ENCODE measurements around the gene CARS1. TPM values are rescaled to one million over a fixed set of nuclear protein-coding genes. Genes with fewer than 3 reads are reported as not detected.
A peak's percentile ranks its signal among the peaks of the same experiment; 100 is the strongest.

CARS1 gene
- total RNA-seq, 2 experiments from 2014 or later = 109 to 119 TPM

DNA sequence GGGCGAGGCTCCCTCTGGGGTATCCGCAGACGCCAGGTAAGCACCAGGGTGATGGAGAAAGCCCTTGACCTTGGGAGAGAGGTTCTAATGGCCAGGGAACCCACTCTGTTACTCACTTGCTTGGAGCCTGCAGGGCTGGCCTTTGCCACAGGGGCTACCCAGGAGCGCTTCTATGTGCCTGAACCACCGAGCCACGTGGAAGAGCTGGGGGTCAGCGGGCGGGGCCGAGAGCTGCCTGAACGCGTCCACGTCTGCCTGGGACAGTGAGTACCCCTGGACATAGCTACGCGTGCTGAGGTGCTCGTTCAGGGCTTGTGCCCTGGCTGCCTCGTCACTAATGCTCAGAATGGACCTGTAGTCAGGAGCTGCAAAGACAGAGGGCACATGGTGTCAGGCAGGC lies 9.6 kb downstream of the CARS1 start:
- H3K27me3 Mint-ChIP-seq = no peaks in the 10 kb centered on the region
- peak overlapping the region; percentile 47 for H3K27ac Mint-ChIP-seq
- H3K4me1 Mint-ChIP-seq = peaks cover 38% of the 10 kb centered on the region
- CTCF ChIA-PET = interaction anchor here (1.0 to 6.1 kb wide), 3 partner anchors 33 to 361 kb away, joined by 3 to 70 read pairs (median 3); no protein-coding TSS in a partner anchor
- no peaks in the 10 kb centered on the region for H3K9me3 Mint-ChIP-seq (ENCODE audit: low read depth)
- DNase-seq = no peak
- ATAC-seq = no peak
- H3K36me3 Mint-ChIP-seq = peaks cover 14% of the 10 kb centered on the region
- H3K4me3 Mint-ChIP-seq = no peak overlapping the region

GRCh38 chr11:3046641-3047040 lies 10.6 kb downstream of the CARS1 start:
- no peak overlapping the region for H3K27ac Mint-ChIP-seq
- no peaks in the 10 kb centered on the region for H3K27me3 Mint-ChIP-seq
- peaks cover 33% of the 10 kb centered on the region for H3K4me1 Mint-ChIP-seq
- DNase-seq = no peak
- no peaks in the 10 kb centered on the region for H3K9me3 Mint-ChIP-seq (ENCODE audit: low read depth)
- no peak overlapping the region for H3K4me3 Mint-ChIP-seq
- ATAC-seq = no peak
- H3K36me3 Mint-ChIP-seq = peaks cover 16% of the 10 kb centered on the region
- CTCF ChIA-PET = interaction anchor here (0.5 to 6.1 kb wide), 5 partner anchors 14 to 362 kb away, joined by 3 to 70 read pairs (median 4); no protein-coding TSS in a partner anchor

- H3K9me3 Mint-ChIP-seq (ENCODE audit: low read depth) = no peaks in the 10 kb centered on the region
- no peak overlapping the region for H3K4me3 Mint-ChIP-seq
- H3K27ac Mint-ChIP-seq = no peak overlapping the region
- H3K36me3 Mint-ChIP-seq = peaks cover 18% of the 10 kb centered on the region
- CTCF ChIA-PET = interaction anchor here (0.7 to 1.5 kb wide), 3 partner anchors 9 to 45 kb away, joined by 3 to 5 read pairs (median 3); no protein-coding TSS in a partner anchor
- no peaks in the 10 kb centered on the region for H3K27me3 Mint-ChIP-seq
- ATAC-seq = no peak
- H3K4me1 Mint-ChIP-seq = peaks cover 32% of the 10 kb centered on the region
- no peak for DNase-seq
Observed at GRCh38 chr11:3046190-3046589, 11.0 kb downstream of the CARS1 start.

GRCh38 chr11:3044915-3045314 lies 12.3 kb downstream of the CARS1 start:
- H3K27ac Mint-ChIP-seq = no peak overlapping the region
- peaks cover 21% of the 10 kb centered on the region for H3K4me1 Mint-ChIP-seq
- H3K4me3 Mint-ChIP-seq = no peak overlapping the region
- DNase-seq (no peak), ATAC-seq (no peak)
- H3K27me3 Mint-ChIP-seq = no peaks in the 10 kb centered on the region
- H3K9me3 Mint-ChIP-seq (ENCODE audit: low read depth) = no peaks in the 10 kb centered on the region
- CTCF ChIA-PET = interaction anchor here (1.5 kb wide), 1 partner anchor 13 kb away, joined by 3 read pairs; no protein-coding TSS in a partner anchor
- H3K36me3 Mint-ChIP-seq = peaks cover 24% of the 10 kb centered on the region

DNA sequence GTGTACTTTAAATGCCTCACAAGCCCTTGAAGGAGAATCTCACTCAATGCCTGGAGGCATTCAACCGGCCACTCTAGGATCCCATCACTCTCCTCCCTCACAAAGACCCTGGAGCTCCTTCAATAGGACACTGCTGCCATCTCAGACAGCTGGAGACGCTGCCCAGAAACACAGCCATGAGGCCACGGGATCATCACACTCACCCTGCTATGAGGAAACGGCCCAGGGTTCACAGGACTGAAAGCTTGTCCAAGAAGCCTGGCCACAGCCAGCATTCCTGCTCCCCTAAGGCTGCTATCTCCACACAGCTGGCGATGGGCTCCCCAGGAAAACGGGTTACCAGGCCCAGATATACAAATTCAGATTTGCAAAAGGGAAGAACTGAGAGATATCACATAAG lies 13.2 kb downstream of the CARS1 start:
- no peaks in the 10 kb centered on the region for H3K9me3 Mint-ChIP-seq (ENCODE audit: low read depth)
- peaks cover 13% of the 10 kb centered on the region for H3K4me1 Mint-ChIP-seq
- CTCF ChIA-PET = interaction anchor here (1.5 kb wide), 1 partner anchor 48 kb away, joined by 4 read pairs; no protein-coding TSS in a partner anchor
- DNase-seq (no peak), ATAC-seq (no peak)
- no peak overlapping the region for H3K27ac Mint-ChIP-seq
- no peaks in the 10 kb centered on the region for H3K27me3 Mint-ChIP-seq
- peaks cover 24% of the 10 kb centered on the region for H3K36me3 Mint-ChIP-seq
- H3K4me3 Mint-ChIP-seq = no peak overlapping the region

GRCh38 chr11:3043315-3043871 lies 13.8 kb downstream of the CARS1 start:
- no peak for ATAC-seq

GRCh38 chr11:3042496-3043314 lies 14.5 kb downstream of the CARS1 start:
- Mint-ChIP-seq H3K27me3 (no peaks in the 10 kb centered on the region), H3K4me1 (peaks cover 15% of the 10 kb centered on the region), H3K9me3 (ENCODE audit: low read depth) (no peaks in the 10 kb centered on the region), H3K4me3 (no peak overlapping the region), H3K27ac (no peak overlapping the region), H3K36me3 (peaks cover 32% of the 10 kb centered on the region)
- CTCF ChIA-PET = interaction anchor here (0.5 to 1.5 kb wide), 2 partner anchors 27 to 49 kb away, joined by 3 to 4 read pairs; no protein-coding TSS in a partner anchor
- no peak for DNase-seq
- no peak for ATAC-seq

More at GRCh38 chr11:3043315-3043871, 13.8 kb downstream of the CARS1 start:
- Mint-ChIP-seq H3K27ac (no peak overlapping the region), H3K4me3 (no peak overlapping the region), H3K36me3 (peaks cover 27% of the 10 kb centered on the region), H3K4me1 (peaks cover 13% of the 10 kb centered on the region), H3K27me3 (no peaks in the 10 kb centered on the region), H3K9me3 (ENCODE audit: low read depth) (no peaks in the 10 kb centered on the region)
- CTCF ChIA-PET = interaction anchor here (0.5 to 1.5 kb wide), 2 partner anchors 28 to 48 kb away, joined by 3 to 4 read pairs; no protein-coding TSS in a partner anchor
- DNase-seq = no peak

GRCh38 chr11:3041699-3042441 lies 15.4 kb downstream of the CARS1 start:
- Mint-ChIP-seq H3K27ac (no peak overlapping the region), H3K4me3 (no peak overlapping the region), H3K36me3 (peaks cover 38% of the 10 kb centered on the region), H3K4me1 (peaks cover 22% of the 10 kb centered on the region), H3K9me3 (ENCODE audit: low read depth) (no peaks in the 10 kb centered on the region), H3K27me3 (no peaks in the 10 kb centered on the region)
- ATAC-seq = no peak
- no peak for DNase-seq
- CTCF ChIA-PET = no interaction called here

GRCh38 chr11:3040881-3041280 lies 16.3 kb downstream of the CARS1 start:
- no peak overlapping the region for H3K4me3 Mint-ChIP-seq
- H3K36me3 Mint-ChIP-seq = peaks cover 45% of the 10 kb centered on the region
- ATAC-seq (no peak), DNase-seq (no peak)
- H3K27ac Mint-ChIP-seq = peak overlapping the region; percentile 6
- H3K4me1 Mint-ChIP-seq = peaks cover 31% of the 10 kb centered on the region
- H3K27me3 Mint-ChIP-seq = no peaks in the 10 kb centered on the region
- no peaks in the 10 kb centered on the region for H3K9me3 Mint-ChIP-seq (ENCODE audit: low read depth)
- CTCF ChIA-PET = interaction anchor here (4.4 kb wide), 1 partner anchor 50 kb away, joined by 58 read pairs; no protein-coding TSS in a partner anchor

DNA sequence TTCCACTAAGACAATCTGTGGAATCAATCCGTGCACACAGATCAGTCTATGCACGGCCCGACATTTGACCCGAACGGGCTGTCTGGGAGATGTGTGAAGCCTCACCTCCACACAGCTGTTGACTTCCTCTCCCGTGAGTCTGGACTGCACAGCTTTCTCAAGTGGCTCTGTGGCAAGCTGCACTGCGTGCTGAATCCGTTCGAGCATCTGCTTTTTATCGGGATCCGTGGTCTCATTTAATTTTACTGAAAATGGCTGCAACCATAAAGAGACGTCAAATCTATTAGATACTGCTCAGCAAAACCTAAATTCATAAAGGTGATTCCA lies 19.3 kb downstream of the CARS1 start:
- H3K27me3 Mint-ChIP-seq = no peaks in the 10 kb centered on the region
- H3K4me1 Mint-ChIP-seq = peaks cover 33% of the 10 kb centered on the region
- DNase-seq (no peak), ATAC-seq (no peak)
- H3K9me3 Mint-ChIP-seq (ENCODE audit: low read depth) = no peaks in the 10 kb centered on the region
- CTCF ChIA-PET = interaction anchor here (0.5 to 4.4 kb wide), 20 partner anchors 12 to 505 kb away, joined by 3 to 58 read pairs (median 3); partner anchors contain the start of gene CARS1
- peak overlapping the region; percentile 49 for H3K27ac Mint-ChIP-seq
- H3K4me3 Mint-ChIP-seq = no peak overlapping the region
- H3K36me3 Mint-ChIP-seq = peaks cover 46% of the 10 kb centered on the region

DNA sequence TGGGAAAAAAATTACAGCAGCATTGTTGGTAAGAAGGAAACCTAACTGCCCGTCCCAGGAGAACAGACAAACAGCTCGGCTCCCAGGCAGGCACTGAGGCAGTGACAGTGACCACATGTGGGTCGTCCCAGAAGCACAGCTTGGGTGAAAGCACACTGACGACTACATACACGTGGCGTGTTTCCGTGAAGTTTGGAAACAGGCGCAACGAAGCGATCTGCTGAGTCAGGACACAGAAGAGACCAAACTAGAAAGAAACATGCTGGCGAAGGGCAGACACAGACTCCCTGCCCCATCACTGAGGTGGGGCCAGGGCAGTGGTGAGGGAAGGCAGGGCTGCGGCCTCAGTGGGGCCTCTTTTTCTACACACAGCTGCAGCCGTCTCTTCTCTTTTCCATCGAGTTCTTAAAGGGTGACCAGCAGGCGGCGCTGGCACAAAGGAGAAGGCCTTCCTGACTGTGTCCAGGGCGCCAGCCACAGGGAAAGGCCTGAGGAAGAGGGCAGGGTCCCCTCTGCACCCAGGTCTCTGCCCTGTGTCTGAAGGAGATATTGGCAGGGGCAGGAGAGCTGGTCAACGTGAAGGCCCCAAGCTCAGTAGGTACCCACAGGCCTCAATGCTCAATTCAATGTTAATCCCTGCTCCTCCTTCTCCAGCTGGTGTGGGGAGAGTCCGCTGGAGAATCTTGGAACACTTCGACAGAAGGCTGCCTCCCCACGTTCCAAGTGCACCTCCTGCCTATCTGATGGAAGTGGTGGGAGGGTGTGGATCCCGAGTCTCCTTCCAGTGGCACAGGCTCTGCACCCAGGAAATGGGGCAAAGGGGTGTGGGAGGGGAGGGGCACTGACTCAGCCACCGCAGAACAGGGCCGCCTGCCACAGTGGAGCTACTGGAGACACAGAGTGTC lies 19.9 kb downstream of the CARS1 start:
- peak overlapping the region; percentile 44 for H3K27ac Mint-ChIP-seq
- ATAC-seq (peak; percentile 74), DNase-seq (peak; percentile 59)
- H3K27me3 Mint-ChIP-seq = no peaks in the 10 kb centered on the region
- no peaks in the 10 kb centered on the region for H3K9me3 Mint-ChIP-seq (ENCODE audit: low read depth)
- peaks cover 33% of the 10 kb centered on the region for H3K4me1 Mint-ChIP-seq
- H3K36me3 Mint-ChIP-seq = peaks cover 51% of the 10 kb centered on the region
- H3K4me3 Mint-ChIP-seq = no peak overlapping the region
- CTCF ChIA-PET = interaction anchor here (0.5 to 4.4 kb wide), 22 partner anchors 8 to 504 kb away, joined by 3 to 58 read pairs (median 3); partner anchors contain the start of gene CARS1

- H3K27me3 Mint-ChIP-seq = no peaks in the 10 kb centered on the region
- H3K27ac Mint-ChIP-seq = peak overlapping the region; percentile 2
Observed at GRCh38 chr11:3036419-3036818, 20.8 kb downstream of the CARS1 start.

More at GRCh38 chr11:3036419-3036818, 20.8 kb downstream of the CARS1 start:
- Mint-ChIP-seq H3K4me1 (peaks cover 31% of the 10 kb centered on the region), H3K9me3 (ENCODE audit: low read depth) (no peaks in the 10 kb centered on the region), H3K36me3 (peaks cover 48% of the 10 kb centered on the region), H3K4me3 (no peak overlapping the region)
- CTCF ChIA-PET = interaction anchor here (0.6 to 4.4 kb wide), 7 partner anchors 9 to 144 kb away, joined by 3 to 58 read pairs (median 5); no protein-coding TSS in a partner anchor
- no peak for DNase-seq
- no peak for ATAC-seq

All from activated CD8-positive, alpha-beta memory T cell treated with anti-CD3 and anti-CD28 coated beads, Interleukin-2, amount 10 ng/mL, durations not matched to agents 7 days and 5 days (primary cell).